Gastroesophageal sphincter (tissue), 4 donors: ENCODE data around the gene CDIP1. TPM values are rescaled to one million over a fixed set of nuclear protein-coding genes. Genes with fewer than 3 reads are reported as not detected.

Source experiments
- ATAC-seq: fragments of 150-250 bp; one replicate; pipeline ENCODE4 v1.9.1; 2016; ENCODE audit warnings: mild to moderate bottlenecking, moderate library complexity
- H3K27ac ChIP-seq, 4 donors: fragments of 200-600 bp; sonication (generic) in 3 of 4; 1 replicate in 3 of 4; 2 replicates in 1 of 4; pipeline ENCODE4 v1.5.1; 2016 to 2019
- H3K27me3 ChIP-seq: fragments of 200-600 bp; sonication (generic); one replicate; pipeline ENCODE4 v1.5.1; 2019
- H3K36me3 ChIP-seq, 2 donors: fragments of 200-600 bp; sonication (generic); one replicate each; pipeline ENCODE4 v1.5.1; 2019; ENCODE audit warnings: control low read depth in 1 of 2
- H3K4me1 ChIP-seq, 3 donors: fragments of 200-600 bp; sonication (generic); 1 replicate in 2 of 3; 2 replicates in 1 of 3; pipeline ENCODE4 v1.5.1; 2016 to 2019; ENCODE audit warnings: control low read depth in 2 of 3
- H3K4me3 ChIP-seq, 2 donors: fragments of 200-600 bp; sonication (generic); one replicate each; pipeline ENCODE4 v1.5.1; 2019; ENCODE audit warnings: mild to moderate bottlenecking in 1 of 2, moderate library complexity in 1 of 2
- H3K9me3 ChIP-seq, 3 donors: fragments of 200-600 bp; sonication (generic); one replicate each; pipeline ENCODE4 v1.5.1; 2017 to 2019; ENCODE audit warnings: control low read depth in 2 of 3
- CTCF ChIP-seq, 4 experiments: fragments of 200-600 bp in 2 of 4; fragments of 450-650 bp in 2 of 4; sonication (generic) in 1 of 4; IDR thresholded peaks; one replicate each; pipeline ENCODE4 v1.5.1; 2017 to 2019; ENCODE audit warnings: antibody characterized with exemption in 4 of 4, mild to moderate bottlenecking in 2 of 4, moderate library complexity in 2 of 4
- EP300 ChIP-seq: sonication (generic); formaldehyde crosslinking; IDR thresholded peaks from one replicate; pipeline ENCODE4 v1.6.1; 2017; ENCODE audit warnings: antibody characterized with exemption, mild to moderate bottlenecking
- POLR2A ChIP-seq, 2 donors: fragments of 450-650 bp; IDR thresholded peaks; one replicate each; pipeline ENCODE4 v1.6.1; 2017; ENCODE audit warnings: antibody characterized with exemption in 2 of 2, mild to moderate bottlenecking in 2 of 2, moderate library complexity in 1 of 2
- POLR2AphosphoS5 ChIP-seq: sonication (generic); formaldehyde crosslinking; IDR thresholded peaks from one replicate; pipeline ENCODE4 v1.6.1; 2017; ENCODE audit warnings: antibody characterized with exemption
- WGBS, 2 donors: methylation state at CpG; one replicate each; pipeline ENCODE4 v1.1.5; 2018; ENCODE audit warnings: low coverage in 1 of 2; 5-methylcytosine and 5-hydroxymethylcytosine counted together
- total RNA-seq, 4 donors: library from RNA; depleted of rRNA; stranded (reverse); fragments of >200 nt; gene quantifications; one replicate each; pipeline ENCODE4 v1.1.0, GENCODE V29; 2016

CDIP1 gene
- total RNA-seq, 4 donors from 2014 or later: 13.2 to 31.5 (median 18.7) TPM

- Histone ChIP-seq H3K27ac (no peak overlapping the region), H3K4me3 (no peak overlapping the region), H3K27me3 (no peaks in the 10 kb centered on the region), H3K36me3 (peaks cover 0 to 20% of the 10 kb centered on the region in 2 donors), H3K9me3 (no peaks in the 10 kb centered on the region), H3K4me1 (peaks cover 0 to 46% (median 7%) of the 10 kb centered on the region in 3 donors)
- ATAC-seq: no peak
- WGBS, 2 donors: 100% methylated on average over 1 of the region's 4 CpGs
- TF ChIP-seq CTCF (IDR thresholded peaks at IDR 0.05) (no peak), EP300 (no peak), POLR2AphosphoS5 (no peak), POLR2A (IDR thresholded peaks at IDR 0.05) (no peak)
These were observed 14.9 kb downstream of the CDIP1 start for GRCh38 chr16:4523686-4524085.

- no peak for ATAC-seq
- Histone ChIP-seq H3K4me3 (no peak overlapping the region), H3K9me3 (no peaks in the 10 kb centered on the region), H3K36me3 (peaks cover 0 to 20% of the 10 kb centered on the region in 2 donors), H3K27me3 (no peaks in the 10 kb centered on the region), H3K4me1 (peaks cover 0 to 52% (median 7%) of the 10 kb centered on the region in 3 donors), H3K27ac (peak overlapping the region in 1 of 4 donors; percentile 4)
- 67 to 80% methylated on average over 1 of the region's 8 CpGs for WGBS, 2 donors
- no peak for TF ChIP-seq CTCF (IDR thresholded peaks at IDR 0.05)
- no peak for TF ChIP-seq POLR2A (IDR thresholded peaks at IDR 0.05)
- TF ChIP-seq EP300: no peak
- no peak for TF ChIP-seq POLR2AphosphoS5
These were observed 16.5 kb downstream of the CDIP1 start for GRCh38 chr16:4522051-4522581.

- TF ChIP-seq CTCF (IDR thresholded peaks at IDR 0.05) (no peak), EP300 (no peak), POLR2AphosphoS5 (no peak), POLR2A (IDR thresholded peaks at IDR 0.05) (no peak)
- no peak overlapping the region for H3K27ac ChIP-seq
- H3K36me3 ChIP-seq: peaks cover 0 to 20% of the 10 kb centered on the region in 2 donors
- H3K9me3 ChIP-seq: no peaks in the 10 kb centered on the region
- WGBS, 2 donors: 77 to 87% methylated on average over 4 to 6 of the region's 7 CpGs
- peaks cover 0 to 54% (median 7%) of the 10 kb centered on the region in 3 donors for H3K4me1 ChIP-seq
- no peak for ATAC-seq
- no peak overlapping the region for H3K4me3 ChIP-seq
- no peaks in the 10 kb centered on the region for H3K27me3 ChIP-seq
These were observed 17.7 kb downstream of the CDIP1 start for GRCh38 chr16:4520913-4521312.

- H3K27me3 ChIP-seq: no peaks in the 10 kb centered on the region
- H3K36me3 ChIP-seq: peaks cover 0 to 20% of the 10 kb centered on the region in 2 donors
- no peak for ATAC-seq
- no peak overlapping the region for H3K27ac ChIP-seq
- H3K4me3 ChIP-seq: no peak overlapping the region
- TF ChIP-seq EP300 (no peak), POLR2A (IDR thresholded peaks at IDR 0.05) (no peak), POLR2AphosphoS5 (no peak), CTCF (IDR thresholded peaks at IDR 0.05) (no peak)
- 78 to 91% methylated on average over 9 to 11 of the region's 15 CpGs for WGBS, 2 donors
- H3K4me1 ChIP-seq: peaks cover 0 to 56% (median 14%) of the 10 kb centered on the region in 3 donors
- H3K9me3 ChIP-seq: no peaks in the 10 kb centered on the region
These were observed 19.1 kb downstream of the CDIP1 start for GRCh38 chr16:4519274-4520058.
